ENCODE data around the gene SCN1A.
"Not testable (repeated sequence)": the region's sequence is repeated elsewhere in the genome, so short reads cannot be mapped to it uniquely, and the experiment has no call there.

SCN1A gene

GRCh38 chr2:166127217-166128155 lies at the start of gene SCN1A:
Gene SCN1A (minus strand): TSS chr2:166128020. CDS start chr2:166073621, 54,399 bp downstream.
- DNase-seq (ENCODE audit: low spot score) = peak; percentile 24

- DNase-seq (ENCODE audit: low spot score) = no peak
These were observed 45.4 kb upstream of the SCN1A start for GRCh38 chr2:166173263-166173662.

- DNase-seq (ENCODE audit: low spot score) = no peak
These were observed 43.4 kb upstream of the SCN1A start for GRCh38 chr2:166171216-166171615.

- no peak for DNase-seq (ENCODE audit: low spot score)
These were observed 42.5 kb upstream of the SCN1A start for GRCh38 chr2:166170356-166170755.

GRCh38 chr2:166167449-166167848 lies 39.6 kb upstream of the SCN1A start:
- no peak for DNase-seq (ENCODE audit: low spot score)

- no peak for DNase-seq (ENCODE audit: low spot score)
These were observed 36.0 kb upstream of the SCN1A start for GRCh38 chr2:166163775-166164174.

- DNase-seq (ENCODE audit: low spot score) = no peak
These were observed 30.7 kb upstream of the SCN1A start for GRCh38 chr2:166158546-166158945.

GRCh38 chr2:166157578-166157977 lies 29.8 kb upstream of the SCN1A start:
- DNase-seq (ENCODE audit: low spot score) = no peak

GRCh38 chr2:166156985-166157490 lies 29.2 kb upstream of the SCN1A start:
- no peak for DNase-seq (ENCODE audit: low spot score)

GRCh38 chr2:166155589-166155988 lies 27.8 kb upstream of the SCN1A start:
- DNase-seq (ENCODE audit: low spot score) = no peak

- no peak for DNase-seq (ENCODE audit: low spot score)
These were observed 27.0 kb upstream of the SCN1A start for GRCh38 chr2:166154685-166155338.

GRCh38 chr2:166152064-166152463 lies 24.2 kb upstream of the SCN1A start:
- no peak for DNase-seq (ENCODE audit: low spot score)

- no peak for DNase-seq (ENCODE audit: low spot score)
These were observed 20.9 kb upstream of the SCN1A start for GRCh38 chr2:166148500-166149400.

GRCh38 chr2:166147883-166148282 lies 20.1 kb upstream of the SCN1A start:
- DNase-seq (ENCODE audit: low spot score) = no peak

GRCh38 chr2:166144071-166144470 lies 16.3 kb upstream of the SCN1A start:
- no peak for DNase-seq (ENCODE audit: low spot score)

- DNase-seq (ENCODE audit: low spot score) = no peak
These were observed 13.1 kb upstream of the SCN1A start for GRCh38 chr2:166140932-166141331.

GRCh38 chr2:166140475-166140874 lies 12.7 kb upstream of the SCN1A start:
- no peak for DNase-seq (ENCODE audit: low spot score)

- not testable (repeated sequence) for DNase-seq (ENCODE audit: low spot score)
These were observed 11.7 kb upstream of the SCN1A start for GRCh38 chr2:166139479-166139878.

GRCh38 chr2:166138667-166139066 lies 10.8 kb upstream of the SCN1A start:
- no peak for DNase-seq (ENCODE audit: low spot score)

- DNase-seq (ENCODE audit: low spot score) = no peak
These were observed 10.3 kb upstream of the SCN1A start for GRCh38 chr2:166138144-166138543.

- no peak for DNase-seq (ENCODE audit: low spot score)
These were observed 9.5 kb upstream of the SCN1A start for GRCh38 chr2:166137331-166137730.

- DNase-seq (ENCODE audit: low spot score) = no peak
These were observed 8.0 kb upstream of the SCN1A start for GRCh38 chr2:166135849-166136258.

All from D341Med (cell line).